Stimulated activated CD4-positive, alpha-beta T cell treated with anti-CD3 and anti-CD28 coated beads, Interleukin-1b, Interleukin-23, amount 100 ng/mL, for 48 hours (primary cell): ENCODE measurements around the gene ANKRD6.

ENCODE experiments used
- DNase-seq: peaks from one replicate; pipeline ENCODE4 v3.0.0-alpha.2; 2020

The ANKRD6 gene

GRCh38 chr6:89475634-89476033, 42.7 kb downstream of the ANKRD6 start:
- no peak for DNase-seq

- no peak for DNase-seq
Measured at GRCh38 chr6:89479897-89480296, 46.9 kb downstream of the ANKRD6 start.

- DNase-seq: no peak
Measured at GRCh38 chr6:89481695-89482094, 48.7 kb downstream of the ANKRD6 start.

GRCh38 chr6:89482126-89482525, 49.2 kb downstream of the ANKRD6 start:
- no peak for DNase-seq

GRCh38 chr6:89483111-89483720, 50.3 kb downstream of the ANKRD6 start:
- no peak for DNase-seq

GRCh38 chr6:89485320-89485719, 52.4 kb downstream of the ANKRD6 start:
- DNase-seq: no peak

- peak; percentile 29 for DNase-seq
Measured at GRCh38 chr6:89487864-89488263, 54.9 kb downstream of the ANKRD6 start.

- no peak for DNase-seq
Measured at GRCh38 chr6:89488438-89488837, 55.5 kb downstream of the ANKRD6 start.

GRCh38 chr6:89489078-89489477, 56.1 kb downstream of the ANKRD6 start:
- no peak for DNase-seq

- no peak for DNase-seq
Measured at GRCh38 chr6:89492025-89492640, 59.2 kb downstream of the ANKRD6 start.

GRCh38 chr6:89494131-89494793, 61.3 kb downstream of the ANKRD6 start:
- DNase-seq: no peak

- no peak for DNase-seq
Measured at GRCh38 chr6:89495961-89496535, 63.1 kb downstream of the ANKRD6 start.

GRCh38 chr6:89500611-89501010, 67.7 kb downstream of the ANKRD6 start:
- no peak for DNase-seq

- no peak for DNase-seq
Measured at GRCh38 chr6:89501222-89501621, 68.3 kb downstream of the ANKRD6 start.

- DNase-seq: no peak
Measured at GRCh38 chr6:89501753-89502152, 68.8 kb downstream of the ANKRD6 start.

GRCh38 chr6:89503641-89504040, 70.7 kb downstream of the ANKRD6 start:
- DNase-seq: no peak

- no peak for DNase-seq
Measured at GRCh38 chr6:89505847-89506246, 72.9 kb downstream of the ANKRD6 start.

GRCh38 chr6:89506716-89507617, 74.0 kb downstream of the ANKRD6 start:
- DNase-seq: no peak

- no peak for DNase-seq
Measured at GRCh38 chr6:89508755-89509563, 76.0 kb downstream of the ANKRD6 start.

GRCh38 chr6:89509777-89510281, 76.9 kb downstream of the ANKRD6 start:
- no peak for DNase-seq

- no peak for DNase-seq
Measured at GRCh38 chr6:89510393-89510792, 77.4 kb downstream of the ANKRD6 start.
